ENCODE measurements around the gene KMT2C.
"Not testable (repeated sequence)": the region's sequence is repeated elsewhere in the genome, so short reads cannot be mapped to it uniquely, and the experiment has no call there.

KMT2C gene

GRCh38 chr7:152406030-152406429 lies 29.8 kb downstream of the KMT2C start:
- DNase-seq (ENCODE audit: low read depth in 2 of 2, low spot score in 1 of 2): not testable (repeated sequence)

- no peak for DNase-seq (ENCODE audit: low read depth in 2 of 2, low spot score in 1 of 2)
Measured at GRCh38 chr7:152403726-152404125, 32.1 kb downstream of the KMT2C start.

- no peak for DNase-seq (ENCODE audit: low read depth in 2 of 2, low spot score in 1 of 2)
Measured at GRCh38 chr7:152402384-152403250, 33.2 kb downstream of the KMT2C start.

- DNase-seq (ENCODE audit: low read depth in 2 of 2, low spot score in 1 of 2): no peak
Measured at GRCh38 chr7:152399344-152399743, 36.5 kb downstream of the KMT2C start.

- DNase-seq (ENCODE audit: low read depth in 2 of 2, low spot score in 1 of 2): no peak
Measured at GRCh38 chr7:152395112-152395511, 40.7 kb downstream of the KMT2C start.

GRCh38 chr7:152394214-152394613 lies 41.6 kb downstream of the KMT2C start:
- not testable (repeated sequence) for DNase-seq (ENCODE audit: low read depth in 2 of 2, low spot score in 1 of 2)

GRCh38 chr7:152392254-152392653 lies 43.5 kb downstream of the KMT2C start:
- DNase-seq (ENCODE audit: low read depth in 2 of 2, low spot score in 1 of 2): no peak

- DNase-seq (ENCODE audit: low read depth in 2 of 2, low spot score in 1 of 2): not testable (repeated sequence)
Measured at GRCh38 chr7:152386136-152386764, 49.6 kb downstream of the KMT2C start.

- DNase-seq (ENCODE audit: low read depth in 2 of 2, low spot score in 1 of 2): not testable (repeated sequence)
Measured at GRCh38 chr7:152384235-152385200, 51.3 kb downstream of the KMT2C start.

GRCh38 chr7:152383341-152384234 lies 52.2 kb downstream of the KMT2C start:
- DNase-seq (ENCODE audit: low read depth in 2 of 2, low spot score in 1 of 2): no peak

- no peak for DNase-seq (ENCODE audit: low read depth in 2 of 2, low spot score in 1 of 2)
Measured at GRCh38 chr7:152382244-152382643, 53.6 kb downstream of the KMT2C start.

- DNase-seq (ENCODE audit: low read depth in 2 of 2, low spot score in 1 of 2): not testable (repeated sequence)
Measured at GRCh38 chr7:152380931-152381578, 54.7 kb downstream of the KMT2C start.

GRCh38 chr7:152378497-152378896 lies 57.3 kb downstream of the KMT2C start:
- not testable (repeated sequence) for DNase-seq (ENCODE audit: low read depth in 2 of 2, low spot score in 1 of 2)

GRCh38 chr7:152376716-152377484 lies 58.9 kb downstream of the KMT2C start:
- not testable (repeated sequence) for DNase-seq (ENCODE audit: low read depth in 2 of 2, low spot score in 1 of 2)

GRCh38 chr7:152370297-152370696 lies 65.5 kb downstream of the KMT2C start:
- DNase-seq (ENCODE audit: low read depth in 2 of 2, low spot score in 1 of 2): no peak

- no peak for DNase-seq (ENCODE audit: low read depth in 2 of 2, low spot score in 1 of 2)
Measured at GRCh38 chr7:152369518-152369917, 66.3 kb downstream of the KMT2C start.

- DNase-seq (ENCODE audit: low read depth in 2 of 2, low spot score in 1 of 2): no peak
Measured at GRCh38 chr7:152367170-152367569, 68.6 kb downstream of the KMT2C start.

GRCh38 chr7:152366662-152367061 lies 69.1 kb downstream of the KMT2C start:
- no peak for DNase-seq (ENCODE audit: low read depth in 2 of 2, low spot score in 1 of 2)
